ENCODE results near the gene TLNRD1. TPM values are rescaled to one million over a fixed set of nuclear protein-coding genes. Genes with fewer than 3 reads are reported as not detected.

Gene TLNRD1
- total RNA-seq, 1 experiment from 2014 or later: 24.7 TPM

DNA sequence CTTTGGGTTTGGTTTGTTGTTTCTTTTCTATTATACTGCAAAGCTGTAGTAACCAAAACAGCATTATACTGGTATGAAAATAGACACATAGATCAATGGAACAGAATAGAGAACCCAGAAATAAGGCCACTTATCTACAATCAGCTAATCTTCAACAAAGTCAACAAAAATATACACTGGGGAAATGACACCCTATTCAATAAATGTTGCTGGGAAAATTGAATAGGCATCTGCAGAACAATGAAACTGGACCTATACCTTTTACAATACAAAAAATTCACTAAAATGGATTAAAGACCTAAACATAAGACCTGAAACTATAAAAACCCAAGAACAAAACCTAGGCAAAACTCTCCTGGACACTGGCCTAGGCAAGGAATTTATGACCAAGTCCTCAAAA is 52.9 kb downstream of the TLNRD1 start:
- Histone ChIP-seq H3K36me3 (ENCODE audit: control insufficient read depth, insufficient read depth, low read length) (no peaks in the 10 kb centered on the region), H3K4me3 (ENCODE audit: low read depth in 2 of 2, low read length in 2 of 2) (no peak overlapping the region), H3K27me3 (ENCODE audit: control insufficient read depth, insufficient read depth, low read length) (no peaks in the 10 kb centered on the region), H3K4me1 (ENCODE audit: control insufficient read depth, insufficient read depth, low read length) (no peaks in the 10 kb centered on the region), H3K9me3 (ENCODE audit: control insufficient read depth, insufficient read depth, low read depth, low read length) (no peaks in the 10 kb centered on the region), H3K27ac (ENCODE audit: low read length) (no peak overlapping the region)
- no peak for ATAC-seq
- no TSS peak for BruUV-seq (replicated peaks)
- no peak for DNase-seq (ENCODE audit: low read depth, low spot score)
- TF ChIP-seq POLR2AphosphoS5 (IDR thresholded peaks at IDR 0.05; ENCODE audit: low read depth, low read length) (no peak), TCF7L2 (IDR thresholded peaks at IDR 0.05; ENCODE audit: low read depth, low read length) (no peak), REST (IDR thresholded peaks at IDR 0.05; ENCODE audit: insufficient read depth in 1 of 2, low read depth in 2 of 2, low read length in 1 of 2) (no peak), SIN3A (IDR thresholded peaks at IDR 0.05; ENCODE audit: borderline replicate concordance, insufficient read depth, low read depth, low read length) (no peak)
- TF ChIP-seq, protein P1, sequence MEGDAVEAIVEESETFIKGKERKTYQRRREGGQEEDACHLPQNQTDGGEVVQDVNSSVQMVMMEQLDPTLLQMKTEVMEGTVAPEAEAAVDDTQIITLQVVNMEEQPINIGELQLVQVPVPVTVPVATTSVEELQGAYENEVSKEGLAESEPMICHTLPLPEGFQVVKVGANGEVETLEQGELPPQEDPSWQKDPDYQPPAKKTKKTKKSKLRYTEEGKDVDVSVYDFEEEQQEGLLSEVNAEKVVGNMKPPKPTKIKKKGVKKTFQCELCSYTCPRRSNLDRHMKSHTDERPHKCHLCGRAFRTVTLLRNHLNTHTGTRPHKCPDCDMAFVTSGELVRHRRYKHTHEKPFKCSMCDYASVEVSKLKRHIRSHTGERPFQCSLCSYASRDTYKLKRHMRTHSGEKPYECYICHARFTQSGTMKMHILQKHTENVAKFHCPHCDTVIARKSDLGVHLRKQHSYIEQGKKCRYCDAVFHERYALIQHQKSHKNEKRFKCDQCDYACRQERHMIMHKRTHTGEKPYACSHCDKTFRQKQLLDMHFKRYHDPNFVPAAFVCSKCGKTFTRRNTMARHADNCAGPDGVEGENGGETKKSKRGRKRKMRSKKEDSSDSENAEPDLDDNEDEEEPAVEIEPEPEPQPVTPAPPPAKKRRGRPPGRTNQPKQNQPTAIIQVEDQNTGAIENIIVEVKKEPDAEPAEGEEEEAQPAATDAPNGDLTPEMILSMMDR (IDR thresholded peaks at IDR 0.05): no peak
- intact Hi-C loops (cut with micrococcal nuclease; ENCODE audit: unreplicated experiment) (no loop called here), in situ Hi-C loops (cut with HindIII; ENCODE audit: low pct_unique_long_range_greater_than_20kb, low sequenced_read_pairs) (no loop called here)
- ChIA-PET POLR2A (no interaction called here), CTCF (no interaction called here)

- POLR2A ChIA-PET: no interaction called here
- CTCF ChIA-PET: no interaction called here
- in situ Hi-C loops (cut with HindIII; ENCODE audit: low pct_unique_long_range_greater_than_20kb, low sequenced_read_pairs): no loop called here
Measured at GRCh38 chr15:81054236-81054635, 53.5 kb downstream of the TLNRD1 start.

More at GRCh38 chr15:81054236-81054635, 53.5 kb downstream of the TLNRD1 start:
- Histone ChIP-seq H3K27ac (ENCODE audit: low read length) (no peak overlapping the region), H3K9me3 (ENCODE audit: control insufficient read depth, insufficient read depth, low read depth, low read length) (no peaks in the 10 kb centered on the region), H3K4me3 (ENCODE audit: low read depth in 2 of 2, low read length in 2 of 2) (no peak overlapping the region), H3K27me3 (ENCODE audit: control insufficient read depth, insufficient read depth, low read length) (no peaks in the 10 kb centered on the region), H3K4me1 (ENCODE audit: control insufficient read depth, insufficient read depth, low read length) (no peaks in the 10 kb centered on the region), H3K36me3 (ENCODE audit: control insufficient read depth, insufficient read depth, low read length) (no peaks in the 10 kb centered on the region)
- no peak for TF ChIP-seq POLR2AphosphoS5 (IDR thresholded peaks at IDR 0.05; ENCODE audit: low read depth, low read length)
- TF ChIP-seq, protein P1 (IDR thresholded peaks at IDR 0.05): no peak
- TF ChIP-seq SIN3A (IDR thresholded peaks at IDR 0.05; ENCODE audit: borderline replicate concordance, insufficient read depth, low read depth, low read length): no peak
- no peak for TF ChIP-seq TCF7L2 (IDR thresholded peaks at IDR 0.05; ENCODE audit: low read depth, low read length)
- TF ChIP-seq REST (IDR thresholded peaks at IDR 0.05; ENCODE audit: insufficient read depth in 1 of 2, low read depth in 2 of 2, low read length in 1 of 2): no peak
- BruUV-seq (replicated peaks): no TSS peak
- ATAC-seq (no peak), DNase-seq (ENCODE audit: low read depth, low spot score) (no peak)
- intact Hi-C loops (cut with micrococcal nuclease; ENCODE audit: unreplicated experiment): no loop called here

Small RNAs within 50 kb of the gene (microRNA-seq; reads per million reads assigned to microRNA genes)
- gene MIR4514 (ENCODE audit: unreplicated experiment): not detected

Other genes with a start within 250 kb of the TLNRD1 start
- 0.46 TPM for gene CEMIP, start 221.6 kb upstream of the TLNRD1 start, total RNA-seq (2021; ENCODE audit: unreplicated experiment)
- 28.2 TPM for gene MESD, start 11.1 kb upstream of the TLNRD1 start, total RNA-seq (2021; ENCODE audit: unreplicated experiment)
- gene CFAP161, start 133.3 kb downstream of the TLNRD1 start, total RNA-seq (2021; ENCODE audit: unreplicated experiment): 2.7 TPM
- 1.0 TPM for gene IL16, start 196.0 kb downstream of the TLNRD1 start, total RNA-seq (2021; ENCODE audit: unreplicated experiment)